GM10847 (cell line): ENCODE results near the gene HECTD4.

Experiments
- POLR2A ChIP-seq: IDR thresholded peaks from 2 replicates; pipeline ENCODE4 v1.6.1; 2011; ENCODE audit not compliant: insufficient read length; ENCODE audit errors: extremely low read depth

The HECTD4 gene

DNA sequence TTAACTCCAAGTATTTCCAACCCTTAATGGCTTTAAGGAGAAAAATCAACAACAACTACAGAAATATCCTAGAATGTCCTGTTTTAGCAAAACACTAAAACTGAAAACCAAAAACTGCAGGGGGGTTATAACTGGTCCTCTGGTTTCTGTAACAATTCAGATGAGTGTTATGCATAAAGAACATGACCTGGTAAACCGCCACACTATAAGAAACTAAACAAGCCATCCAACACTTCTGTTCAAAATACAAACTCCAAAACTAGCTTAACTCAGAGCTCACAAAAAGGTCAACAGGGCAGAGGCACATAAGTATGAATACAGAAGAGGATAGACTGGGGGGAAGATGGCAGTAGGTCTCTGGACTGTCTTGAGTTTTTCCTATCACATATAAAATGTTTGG, 38.0 kb downstream of the HECTD4 start:
- TF ChIP-seq POLR2A = no peak

DNA sequence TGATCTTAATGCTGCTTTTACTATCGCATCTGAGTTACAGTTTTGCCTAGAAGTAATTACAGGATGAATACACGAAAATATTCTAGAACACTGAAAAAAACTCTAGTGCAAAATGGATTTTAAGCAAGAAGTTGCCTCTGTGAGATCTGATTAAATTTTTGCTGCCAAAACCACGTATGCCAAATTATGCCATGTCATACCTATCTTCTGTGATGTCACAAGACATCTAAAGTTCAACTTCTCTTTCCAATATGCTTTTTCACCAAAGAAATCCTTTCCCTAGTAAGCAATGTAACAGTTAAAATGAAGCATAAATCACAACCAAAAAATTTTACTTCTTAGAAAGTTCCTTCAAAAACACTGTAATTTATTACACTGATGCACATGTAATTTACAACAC, 39.6 kb downstream of the HECTD4 start:
- TF ChIP-seq POLR2A = no peak

GRCh38 chr12:112341046-112341825, 41.0 kb downstream of the HECTD4 start:
- TF ChIP-seq POLR2A = no peak

- no peak for TF ChIP-seq POLR2A
These were observed 42.0 kb downstream of the HECTD4 start for GRCh38 chr12:112340230-112340629.

GRCh38 chr12:112333019-112333418, 49.2 kb downstream of the HECTD4 start:
- no peak for TF ChIP-seq POLR2A

- TF ChIP-seq POLR2A = no peak
These were observed 50.3 kb downstream of the HECTD4 start for GRCh38 chr12:112331886-112332285.

DNA sequence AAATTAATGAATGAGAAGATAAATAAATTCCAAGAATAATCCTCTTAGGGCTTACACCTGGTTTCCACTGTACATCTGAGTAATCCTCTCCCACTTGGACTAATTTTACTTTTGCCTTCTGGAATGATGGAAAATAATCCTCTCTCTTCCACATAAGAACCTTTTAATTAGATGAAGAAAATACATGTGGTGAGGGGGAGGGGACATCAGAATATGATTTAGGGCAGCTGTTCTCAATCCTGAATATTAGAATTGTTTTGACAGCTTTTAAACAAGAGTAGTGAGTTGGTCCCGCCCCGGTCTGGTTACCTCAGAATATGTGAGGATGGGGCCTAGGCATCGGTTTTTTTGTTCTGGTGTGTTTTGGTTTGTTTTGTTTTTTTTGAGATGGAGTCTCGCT, 51.5 kb downstream of the HECTD4 start:
- no peak for TF ChIP-seq POLR2A

GRCh38 chr12:112328456-112329124, 53.6 kb downstream of the HECTD4 start:
- no peak for TF ChIP-seq POLR2A

GRCh38 chr12:112327209-112327938, 54.9 kb downstream of the HECTD4 start:
- no peak for TF ChIP-seq POLR2A

DNA sequence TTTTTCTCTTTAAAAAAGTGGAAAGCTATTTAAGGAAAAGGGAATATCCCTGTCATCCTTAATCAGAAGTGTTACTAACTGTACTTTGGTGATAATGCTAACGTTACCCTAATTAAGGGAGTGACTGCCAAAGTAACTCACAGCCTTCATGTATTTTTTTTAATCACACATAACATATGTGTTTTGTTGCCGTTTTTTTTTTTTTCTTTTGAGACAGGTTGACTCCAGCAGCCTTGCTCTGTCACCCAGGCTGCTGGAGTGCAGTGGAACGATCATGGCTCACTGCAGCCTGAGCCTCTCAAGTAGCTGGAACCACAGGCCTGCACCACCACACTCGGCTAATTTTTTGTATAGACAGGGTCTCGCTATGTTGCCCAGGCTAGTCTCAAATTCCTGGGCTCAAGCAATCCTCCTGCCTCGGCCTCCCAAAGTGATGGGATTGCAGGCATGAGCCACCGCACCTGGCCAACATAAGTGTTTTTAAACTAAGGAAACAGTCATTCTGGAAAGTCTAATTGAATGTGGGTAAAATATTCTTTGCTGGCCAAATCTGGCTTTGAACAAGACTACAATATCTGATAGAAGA, 56.5 kb downstream of the HECTD4 start:
- no peak for TF ChIP-seq POLR2A

DNA sequence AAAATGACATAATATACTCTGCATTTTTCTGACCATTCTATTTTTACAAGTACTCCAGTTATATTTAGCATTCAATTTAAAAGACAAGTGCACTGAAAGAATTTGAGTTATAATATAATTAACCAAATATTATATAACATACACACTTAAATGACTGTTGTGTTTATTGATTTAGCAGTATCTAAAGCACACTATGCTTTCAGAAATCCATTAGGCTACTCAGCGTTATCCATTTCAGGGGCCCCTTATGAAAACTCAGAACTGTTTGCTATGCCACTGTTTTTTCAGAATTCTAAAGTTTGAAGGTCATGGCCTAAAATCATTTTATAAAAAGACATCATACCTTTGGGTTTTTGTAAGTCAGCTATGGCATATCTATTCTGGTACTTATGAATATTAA, 57.1 kb downstream of the HECTD4 start:
- no peak for TF ChIP-seq POLR2A

- no peak for TF ChIP-seq POLR2A
These were observed 59.2 kb downstream of the HECTD4 start for GRCh38 chr12:112322882-112323547.

DNA sequence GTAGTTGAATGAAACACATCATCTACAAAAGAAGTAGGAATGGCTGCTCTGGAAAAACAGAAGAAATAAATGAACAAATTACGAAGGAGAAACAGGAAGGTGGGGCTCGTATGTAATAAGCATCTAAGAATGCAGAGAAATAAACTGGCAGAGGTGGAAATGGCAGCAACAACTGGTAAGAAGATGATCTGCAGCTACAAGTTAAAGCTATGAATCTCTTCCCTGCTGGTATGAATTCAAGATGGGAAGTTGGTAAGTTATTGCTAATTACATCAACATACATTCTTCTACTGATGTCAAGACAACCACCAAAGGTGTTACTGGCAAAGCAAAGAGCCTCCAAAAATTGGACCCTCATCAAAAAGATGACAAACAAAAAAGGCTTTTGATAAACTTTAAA, 59.8 kb downstream of the HECTD4 start:
- no peak for TF ChIP-seq POLR2A

- TF ChIP-seq POLR2A = no peak
These were observed 61.0 kb downstream of the HECTD4 start for GRCh38 chr12:112321245-112321644.

GRCh38 chr12:112319395-112319794, 62.8 kb downstream of the HECTD4 start:
- no peak for TF ChIP-seq POLR2A

- no peak for TF ChIP-seq POLR2A
These were observed 64.8 kb downstream of the HECTD4 start for GRCh38 chr12:112317481-112317880.

DNA sequence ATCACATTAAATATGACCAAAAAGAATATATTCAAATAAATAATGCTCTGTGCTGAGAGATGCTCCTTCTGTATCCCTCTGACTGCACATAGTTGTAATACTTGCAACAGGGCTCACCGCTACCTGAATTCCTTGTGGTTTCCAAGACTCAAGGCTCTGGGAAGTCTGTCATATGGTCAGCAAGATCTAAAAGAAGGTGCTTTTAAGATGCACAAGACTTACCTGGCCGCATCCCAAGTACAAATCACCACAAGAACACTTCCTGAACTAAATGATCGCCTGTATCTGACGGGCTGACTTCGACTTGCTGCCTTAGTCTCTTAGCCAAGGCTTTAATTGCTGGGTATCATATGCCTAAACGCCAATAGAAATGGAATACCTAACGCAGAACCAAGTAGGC, 67.2 kb downstream of the HECTD4 start:
- no peak for TF ChIP-seq POLR2A
